Neural crest cell (in vitro differentiated cells): Measurements from ENCODE around the gene NIPSNAP2. TPM values are rescaled to one million over a fixed set of nuclear protein-coding genes. Genes with fewer than 3 reads are reported as not detected.
"Not testable (repeated sequence)": the region's sequence is repeated elsewhere in the genome, so short reads cannot be mapped to it uniquely, and the experiment has no call there.

ENCODE experiments used
- DNase-seq: peaks from one replicate; pipeline ENCODE4 v3.0.0; 2021; ENCODE audit warnings: low read depth, mixed read lengths, low spot score
- H3K27ac Mint-ChIP-seq: one replicate; pipeline ENCODE4 v1.8.0; 2021; ENCODE audit warnings: mild to moderate bottlenecking, mixed read lengths; ENCODE audit not compliant: unreplicated experiment
- H3K27me3 Mint-ChIP-seq: 2 replicates; pipeline ENCODE4 v1.8.0; 2021; ENCODE audit warnings: low read depth, mild to moderate bottlenecking, mixed read lengths
- H3K36me3 Mint-ChIP-seq: 2 replicates; pipeline ENCODE4 v1.8.0; 2021; ENCODE audit warnings: low read depth, mild to moderate bottlenecking, mixed read lengths
- H3K4me1 Mint-ChIP-seq: 2 replicates; pipeline ENCODE4 v1.8.0; 2021; ENCODE audit warnings: mixed read lengths
- H3K4me3 Mint-ChIP-seq: one replicate; pipeline ENCODE4 v1.8.0; 2021; ENCODE audit warnings: mild to moderate bottlenecking, mixed read lengths
- H3K9me3 Mint-ChIP-seq: 2 replicates; pipeline ENCODE4 v1.8.0; 2021; ENCODE audit warnings: mixed read lengths
- total RNA-seq: library from RNA; stranded (reverse); gene quantifications from 2 replicates; pipeline ENCODE4 v1.2.1, GENCODE V29; 2021
- TF ChIP-seq, protein P1 (sequence below): fragments of 200-600 bp; sonication (generic); conservative IDR thresholded peaks from 2 replicates; pipeline ENCODE4 v1.5.0; 2021; ENCODE audit warnings: antibody characterized with exemption, mild to moderate bottlenecking

NIPSNAP2 gene
- total RNA-seq, 1 donor from 2014 or later = 51.2 TPM

DNA sequence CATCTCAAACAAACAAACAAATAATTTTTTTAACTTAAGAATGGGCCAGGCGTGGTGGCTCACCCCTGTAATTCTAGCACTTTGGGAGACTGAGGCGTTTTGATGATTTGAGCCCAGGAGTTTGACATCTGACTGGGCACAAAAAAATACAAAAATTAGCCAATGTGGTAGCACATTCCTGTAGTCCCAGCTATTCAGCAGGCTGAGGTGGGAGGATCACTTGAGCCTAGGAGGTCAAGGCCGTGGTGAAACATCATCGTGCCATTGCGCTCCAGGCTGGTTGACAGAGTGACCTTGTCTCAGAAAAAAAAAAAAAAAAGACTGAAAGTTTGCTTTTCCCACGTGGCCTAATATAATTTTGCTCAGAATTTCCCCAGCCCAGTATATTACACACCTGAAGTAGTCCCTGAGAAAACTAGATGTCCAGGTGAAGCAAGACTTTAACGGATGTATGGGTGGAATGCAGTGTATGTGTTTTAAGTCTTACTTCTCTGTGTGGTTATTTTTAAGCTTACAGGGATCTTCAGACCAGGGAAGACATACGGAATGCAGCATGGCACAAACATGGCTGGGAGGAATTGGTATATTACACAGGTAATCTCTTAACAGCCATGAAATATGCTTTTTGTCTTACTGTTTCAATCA, 32.6 kb downstream of the NIPSNAP2 start:
- Mint-ChIP-seq H3K4me3 (no peak overlapping the region), H3K36me3 (peaks cover 22% of the 10 kb centered on the region), H3K4me1 (peaks cover 4% of the 10 kb centered on the region), H3K9me3 (no peaks in the 10 kb centered on the region), H3K27me3 (no peaks in the 10 kb centered on the region), H3K27ac (no peak overlapping the region)
- DNase-seq = no peak
- TF ChIP-seq, protein P1, sequence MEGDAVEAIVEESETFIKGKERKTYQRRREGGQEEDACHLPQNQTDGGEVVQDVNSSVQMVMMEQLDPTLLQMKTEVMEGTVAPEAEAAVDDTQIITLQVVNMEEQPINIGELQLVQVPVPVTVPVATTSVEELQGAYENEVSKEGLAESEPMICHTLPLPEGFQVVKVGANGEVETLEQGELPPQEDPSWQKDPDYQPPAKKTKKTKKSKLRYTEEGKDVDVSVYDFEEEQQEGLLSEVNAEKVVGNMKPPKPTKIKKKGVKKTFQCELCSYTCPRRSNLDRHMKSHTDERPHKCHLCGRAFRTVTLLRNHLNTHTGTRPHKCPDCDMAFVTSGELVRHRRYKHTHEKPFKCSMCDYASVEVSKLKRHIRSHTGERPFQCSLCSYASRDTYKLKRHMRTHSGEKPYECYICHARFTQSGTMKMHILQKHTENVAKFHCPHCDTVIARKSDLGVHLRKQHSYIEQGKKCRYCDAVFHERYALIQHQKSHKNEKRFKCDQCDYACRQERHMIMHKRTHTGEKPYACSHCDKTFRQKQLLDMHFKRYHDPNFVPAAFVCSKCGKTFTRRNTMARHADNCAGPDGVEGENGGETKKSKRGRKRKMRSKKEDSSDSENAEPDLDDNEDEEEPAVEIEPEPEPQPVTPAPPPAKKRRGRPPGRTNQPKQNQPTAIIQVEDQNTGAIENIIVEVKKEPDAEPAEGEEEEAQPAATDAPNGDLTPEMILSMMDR = no peak

- Mint-ChIP-seq H3K27me3 (no peaks in the 10 kb centered on the region), H3K4me1 (peaks cover 19% of the 10 kb centered on the region), H3K27ac (no peak overlapping the region), H3K9me3 (no peaks in the 10 kb centered on the region), H3K4me3 (no peak overlapping the region), H3K36me3 (peaks cover 4% of the 10 kb centered on the region)
- TF ChIP-seq, protein P1 = no peak
- no peak for DNase-seq
These were observed 39.4 kb downstream of the NIPSNAP2 start for GRCh38 chr7:56003749-56004148.

DNA sequence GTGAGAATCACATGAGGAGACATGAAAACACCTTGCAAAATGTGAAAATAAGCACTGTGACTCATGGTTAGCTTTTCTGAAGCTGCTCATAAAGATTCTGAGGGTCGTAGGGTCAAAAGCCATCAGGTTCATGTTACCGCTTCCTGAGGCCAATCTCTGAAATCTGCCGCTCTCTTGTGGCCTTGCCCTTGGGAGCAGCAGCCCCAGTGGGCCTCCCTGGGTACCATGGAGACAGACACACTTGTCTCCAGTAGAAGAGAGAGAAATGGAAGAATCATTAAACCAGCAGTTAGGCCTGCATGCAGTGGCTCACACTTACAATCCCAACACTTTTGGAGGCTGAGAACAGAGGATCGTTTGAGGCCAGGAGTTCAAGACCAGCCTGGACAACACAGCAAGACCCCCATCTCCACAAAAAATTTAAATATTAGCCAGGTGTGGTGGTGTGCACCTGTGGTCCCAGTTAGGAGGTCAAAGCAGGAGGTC, 42.8 kb downstream of the NIPSNAP2 start:
- Mint-ChIP-seq H3K9me3 (no peaks in the 10 kb centered on the region), H3K4me3 (peak overlapping the region; percentile 74), H3K4me1 (peaks cover 22% of the 10 kb centered on the region), H3K27ac (no peak overlapping the region), H3K36me3 (peaks cover 6% of the 10 kb centered on the region), H3K27me3 (no peaks in the 10 kb centered on the region)
- TF ChIP-seq, protein P1 = no peak
- no peak for DNase-seq

GRCh38 chr7:56007891-56008290, 43.5 kb downstream of the NIPSNAP2 start:
- DNase-seq = no peak
- TF ChIP-seq, protein P1 = no peak
- peak overlapping the region; percentile 90 for H3K27ac Mint-ChIP-seq
- H3K4me3 Mint-ChIP-seq = peak overlapping the region; percentile 61
- no peaks in the 10 kb centered on the region for H3K9me3 Mint-ChIP-seq
- H3K4me1 Mint-ChIP-seq = peaks cover 22% of the 10 kb centered on the region
- H3K27me3 Mint-ChIP-seq = no peaks in the 10 kb centered on the region
- H3K36me3 Mint-ChIP-seq = peaks cover 6% of the 10 kb centered on the region

DNA sequence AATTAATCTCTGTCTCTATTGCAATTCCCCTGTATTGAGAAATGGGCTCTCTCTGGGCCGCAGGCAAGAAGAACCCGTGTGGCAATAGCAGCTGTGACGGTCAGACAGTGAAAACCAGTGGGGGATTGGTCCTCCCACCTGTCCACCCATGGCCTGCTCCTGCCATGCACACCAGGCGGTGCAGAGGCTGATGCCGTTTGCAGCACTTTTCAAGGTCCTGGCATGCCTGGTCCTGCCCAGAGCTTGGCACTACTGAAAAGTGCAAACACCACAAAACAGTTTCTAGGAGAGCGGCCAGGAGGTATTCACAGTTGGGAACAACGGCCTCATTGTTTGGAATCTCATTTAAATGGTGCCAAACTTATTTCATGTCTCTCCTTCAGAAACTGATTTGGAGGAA, 45.3 kb downstream of the NIPSNAP2 start:
- peak overlapping the region; percentile 50 for H3K27ac Mint-ChIP-seq
- H3K27me3 Mint-ChIP-seq = no peaks in the 10 kb centered on the region
- DNase-seq = no peak
- no peaks in the 10 kb centered on the region for H3K9me3 Mint-ChIP-seq
- H3K36me3 Mint-ChIP-seq = peaks cover 6% of the 10 kb centered on the region
- H3K4me1 Mint-ChIP-seq = peaks cover 22% of the 10 kb centered on the region
- TF ChIP-seq, protein P1 = no peak
- peak overlapping the region; percentile 70 for H3K4me3 Mint-ChIP-seq

- not testable (repeated sequence) for H3K36me3 Mint-ChIP-seq, DNase-seq, H3K9me3 Mint-ChIP-seq, H3K4me3 Mint-ChIP-seq, H3K27me3 Mint-ChIP-seq, H3K27ac Mint-ChIP-seq, H3K4me1 Mint-ChIP-seq
These were observed 52.6 kb downstream of the NIPSNAP2 start for GRCh38 chr7:56017015-56017414.
